NCI-H510A treated with DMSO at 0.1 percent for 48 hours (cell line): ENCODE results near the gene MAP2K4.

Experiments used
- DNase-seq: peaks from one replicate; lab custom pipeline; 2025; lab: John Stamatoyannopoulos, UW

The MAP2K4 gene

DNA sequence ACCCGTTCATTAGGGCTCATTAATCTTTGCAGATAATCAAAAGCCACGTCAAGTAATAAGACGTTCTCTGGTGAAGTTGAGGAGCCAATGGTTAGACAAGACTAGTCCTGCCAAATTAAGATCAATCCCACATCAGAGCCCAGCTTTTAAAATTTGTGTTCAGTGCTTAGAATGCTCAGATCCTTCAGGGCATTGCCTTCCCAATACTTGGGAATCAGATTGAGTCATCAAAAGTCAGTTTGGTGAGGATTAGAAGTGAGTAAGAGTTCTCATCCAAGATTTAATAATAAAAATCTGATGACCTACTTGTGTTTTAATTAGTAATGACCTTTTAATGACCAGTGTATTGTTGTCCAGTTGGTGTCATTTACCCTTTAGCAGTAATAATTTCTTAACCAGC lies 19.8 kb downstream of the MAP2K4 start:
- no peak for DNase-seq

DNA sequence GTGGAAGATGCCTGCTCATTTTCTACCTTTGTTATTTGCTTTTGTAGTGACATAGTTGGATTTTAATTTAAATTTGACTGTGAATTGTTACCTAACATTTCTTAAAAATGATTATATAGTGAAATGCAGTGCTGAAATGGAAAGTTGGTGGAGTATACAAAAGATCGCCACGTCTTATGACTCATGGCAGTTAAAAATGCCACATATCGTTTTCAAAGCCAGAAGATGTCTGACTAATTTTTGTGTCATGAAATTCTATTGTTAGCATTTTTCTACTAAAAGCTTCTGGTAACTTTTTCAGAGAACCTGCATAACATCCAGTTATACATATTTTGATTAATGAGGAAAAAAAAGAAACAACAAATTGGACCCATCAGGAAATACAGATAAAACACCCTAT lies 20.6 kb downstream of the MAP2K4 start:
- no peak for DNase-seq

DNA sequence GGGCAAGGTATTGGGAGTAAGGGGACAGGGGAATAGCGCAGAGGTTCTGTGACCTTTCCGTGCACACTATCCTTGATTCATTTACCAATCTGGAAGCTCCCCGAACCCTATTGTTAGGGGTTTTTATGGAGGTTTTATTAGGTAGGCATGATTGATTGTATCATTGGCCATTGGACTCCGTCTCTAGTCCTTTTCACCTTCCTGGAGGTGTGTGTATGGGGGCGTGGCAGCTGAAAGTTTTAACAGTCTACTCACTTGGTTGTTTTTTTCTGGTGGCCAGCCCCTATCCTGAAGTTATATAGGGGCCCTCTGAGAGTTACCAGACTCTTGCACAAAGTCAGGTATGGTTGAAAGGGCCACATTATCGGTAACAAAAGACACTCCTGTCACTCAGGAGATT lies 23.0 kb downstream of the MAP2K4 start:
- no peak for DNase-seq

DNA sequence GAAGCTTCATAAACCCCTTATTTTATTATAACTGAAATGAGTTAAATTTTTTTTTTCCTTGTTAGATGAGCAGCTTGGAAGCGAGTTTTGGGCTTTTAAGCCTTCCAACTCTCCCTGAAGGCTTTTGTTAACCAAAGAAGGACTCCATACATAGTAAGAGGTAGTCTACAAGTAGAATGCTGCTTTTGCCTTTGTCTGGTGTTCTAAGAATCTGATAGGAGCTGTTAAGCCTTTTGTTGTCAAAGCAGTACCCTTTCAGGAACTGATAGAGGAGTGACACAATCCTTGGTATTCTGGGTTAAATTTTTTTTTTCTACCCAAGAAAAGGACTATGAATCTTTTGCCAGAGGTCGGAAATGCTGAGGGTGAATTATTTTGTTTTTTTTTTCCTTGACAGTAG lies 26.1 kb downstream of the MAP2K4 start:
- no peak for DNase-seq

DNA sequence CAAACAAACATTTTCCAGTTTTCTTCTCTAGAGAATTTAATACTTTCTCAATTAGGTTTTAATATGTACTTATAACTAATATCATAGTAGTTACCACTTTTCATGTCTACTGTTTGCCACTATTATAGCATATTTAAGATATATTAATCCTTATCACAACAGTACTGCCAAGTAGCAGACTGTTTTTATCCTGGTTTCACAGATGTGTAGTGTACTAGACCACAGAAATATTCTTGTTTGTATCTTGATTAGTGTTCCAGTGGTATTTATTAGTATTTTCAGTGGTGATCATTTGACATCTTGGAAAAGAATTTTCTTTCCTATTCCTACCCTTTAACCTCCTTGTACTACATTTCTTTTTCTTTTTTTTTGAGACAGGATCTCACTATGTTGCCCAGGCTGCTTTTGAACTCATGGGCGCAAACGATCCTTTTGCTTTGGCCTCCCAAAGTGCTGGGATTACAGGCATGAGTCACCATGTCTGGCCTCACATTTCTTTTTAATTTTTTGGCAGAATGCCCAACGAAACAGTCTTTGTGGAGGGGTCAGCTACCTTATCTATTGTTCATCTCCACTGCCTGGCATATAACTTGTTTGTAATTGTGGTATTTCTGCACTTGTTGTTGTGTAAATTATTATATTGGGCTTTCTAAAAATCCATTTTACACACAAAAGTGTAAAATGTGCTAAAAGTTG lies 27.2 kb downstream of the MAP2K4 start:
- no peak for DNase-seq

DNA sequence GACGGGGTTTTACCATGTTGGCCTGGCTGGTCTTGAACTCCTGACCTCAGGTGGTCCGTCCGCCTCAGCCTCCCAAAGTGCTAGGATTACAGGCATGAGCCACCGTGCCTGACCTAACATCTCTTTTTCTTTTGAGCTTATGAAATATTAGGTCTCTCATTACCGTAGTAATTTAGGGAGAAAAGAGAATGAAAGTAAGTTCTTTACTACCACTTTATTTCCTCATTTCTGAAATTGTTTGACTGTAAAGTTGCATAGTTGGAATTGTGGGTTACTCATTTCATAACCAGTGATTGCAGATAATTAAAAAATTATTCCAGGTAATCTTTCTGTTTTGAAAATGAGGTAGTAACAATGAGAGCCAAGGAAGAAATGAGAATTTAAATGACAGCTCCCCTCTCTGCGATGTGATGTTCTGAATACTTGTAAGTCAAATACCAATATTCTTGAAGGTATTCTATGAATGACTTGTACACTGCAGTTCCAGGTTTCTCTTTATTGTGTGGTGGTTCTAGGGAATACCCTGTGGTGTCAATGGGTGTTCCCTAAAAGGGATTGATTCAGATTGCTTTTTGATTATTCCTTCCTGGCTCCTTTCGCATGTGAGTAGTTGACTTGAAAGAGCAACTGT lies 28.3 kb downstream of the MAP2K4 start:
- no peak for DNase-seq

DNA sequence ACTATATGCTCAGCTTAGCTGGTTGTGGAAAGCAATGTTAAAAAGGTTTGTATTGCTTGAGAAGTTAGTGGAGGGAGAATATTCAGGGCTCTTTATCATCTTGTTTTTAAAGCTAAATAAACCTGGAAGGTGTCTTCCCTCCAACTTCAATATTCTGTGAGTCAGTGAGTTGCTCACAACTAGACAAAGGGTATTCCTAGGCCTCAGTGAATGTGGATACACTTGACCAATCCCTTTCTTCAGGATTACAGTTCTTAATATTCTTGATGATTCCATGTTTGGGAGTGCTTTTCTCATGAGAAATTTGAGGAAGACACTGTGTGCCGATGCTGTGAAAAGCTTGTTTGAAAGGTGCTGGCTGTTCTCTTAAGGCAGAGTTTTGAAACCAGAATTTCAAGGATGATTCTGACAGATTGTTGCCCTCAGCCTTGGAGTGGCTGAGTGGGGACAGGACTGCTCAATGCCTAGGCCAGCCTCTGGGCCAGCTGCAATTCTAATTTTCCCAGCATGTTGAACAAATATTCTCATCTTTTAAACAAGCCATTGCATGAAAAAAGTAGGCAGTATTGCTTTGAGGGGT lies 30.1 kb downstream of the MAP2K4 start:
- no peak for DNase-seq

DNA sequence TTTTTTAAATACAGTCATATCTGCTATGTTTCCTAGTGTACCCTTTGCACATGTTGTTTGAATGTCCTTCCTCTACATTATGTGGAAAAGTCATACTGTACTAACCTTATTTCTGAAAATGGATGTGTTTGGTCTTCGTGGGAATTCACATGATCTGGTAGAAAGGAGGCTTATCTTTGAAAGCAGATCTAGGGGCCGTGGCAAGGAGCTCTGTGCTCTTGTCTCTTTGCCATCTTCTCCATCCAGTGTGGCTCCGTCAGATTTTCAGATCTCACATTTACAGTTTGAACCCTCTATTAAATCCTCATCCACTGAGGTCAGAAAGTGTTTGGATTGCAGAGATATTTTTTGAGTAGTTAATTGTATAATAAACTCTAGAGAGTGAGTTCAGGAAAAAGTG lies 32.9 kb downstream of the MAP2K4 start:
- no peak for DNase-seq

DNA sequence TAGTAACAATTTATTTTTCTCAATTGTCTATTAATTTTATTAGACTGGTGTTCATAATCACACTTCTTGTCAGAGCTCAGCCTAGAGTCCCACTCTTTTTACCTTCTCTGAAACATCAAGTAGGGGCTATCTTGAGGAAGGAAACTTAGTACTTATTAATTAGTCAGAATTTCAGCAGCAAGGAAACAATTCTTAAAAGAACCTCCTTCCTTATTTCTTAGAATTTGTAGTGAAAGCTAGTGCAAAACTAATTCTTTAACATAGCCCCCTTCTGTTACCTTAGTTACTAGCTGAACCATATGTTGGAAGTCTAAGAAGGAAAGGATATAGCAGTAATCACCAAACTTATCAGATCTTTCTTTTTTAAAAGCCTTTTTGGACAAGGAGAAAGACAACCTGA lies 35.2 kb downstream of the MAP2K4 start:
- DNase-seq: no peak

DNA sequence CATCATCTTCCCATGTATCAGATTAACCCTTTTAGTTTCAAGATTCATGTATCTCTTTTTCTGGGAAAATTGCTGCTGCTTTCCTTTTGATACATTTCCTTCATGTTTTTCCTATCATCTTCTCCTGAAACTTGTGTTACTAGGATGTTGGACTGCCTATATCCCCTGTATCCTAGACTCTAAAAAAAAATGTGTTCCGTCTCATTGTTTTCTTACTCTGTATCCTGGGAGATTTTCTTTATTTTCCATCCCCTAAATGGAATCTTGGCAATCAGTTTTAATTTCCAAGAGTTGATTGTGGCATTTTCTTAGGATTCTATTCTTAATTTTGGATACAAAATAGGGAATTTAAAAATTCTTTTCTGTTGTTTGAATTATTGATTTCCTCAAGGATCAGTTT lies 36.8 kb downstream of the MAP2K4 start:
- no peak for DNase-seq

DNA sequence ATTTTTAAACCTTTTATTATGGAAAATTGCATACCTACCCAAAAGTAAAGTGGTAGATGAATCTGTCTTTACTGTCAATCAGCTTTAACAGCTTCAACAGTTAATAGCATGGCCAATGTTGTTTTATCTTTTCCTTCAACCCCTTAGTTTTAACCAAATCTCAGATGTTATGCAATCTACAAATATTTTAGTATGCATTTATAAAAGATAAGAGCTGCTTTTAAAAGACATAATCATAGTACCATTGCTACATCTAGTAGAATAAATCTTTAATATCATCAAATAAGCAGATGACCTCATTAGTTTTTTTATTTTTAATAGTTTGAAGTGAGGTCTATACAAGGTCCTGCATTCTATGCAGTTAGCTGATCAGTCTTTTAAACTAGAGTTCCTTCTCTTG lies 37.9 kb downstream of the MAP2K4 start:
- DNase-seq: no peak

DNA sequence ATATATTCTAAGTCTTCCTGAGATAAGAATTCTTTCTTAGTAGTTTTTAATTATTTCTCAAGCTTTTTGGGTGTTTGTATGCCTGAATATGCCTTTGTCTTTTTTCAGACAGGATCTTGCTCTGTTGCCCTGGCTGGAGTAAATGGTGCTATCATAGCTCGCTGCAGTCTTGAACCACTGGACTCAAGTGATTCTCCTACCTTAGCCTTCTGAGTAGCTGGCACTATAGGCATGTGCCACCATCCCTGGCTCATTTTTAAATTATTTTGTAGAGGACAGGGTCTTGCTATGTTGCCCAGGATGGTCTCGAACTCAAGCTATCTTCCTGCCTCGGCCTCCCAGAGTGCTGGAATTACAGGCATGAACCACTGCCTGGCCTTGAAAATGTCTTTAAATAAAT lies 41.6 kb downstream of the MAP2K4 start:
- no peak for DNase-seq

DNA sequence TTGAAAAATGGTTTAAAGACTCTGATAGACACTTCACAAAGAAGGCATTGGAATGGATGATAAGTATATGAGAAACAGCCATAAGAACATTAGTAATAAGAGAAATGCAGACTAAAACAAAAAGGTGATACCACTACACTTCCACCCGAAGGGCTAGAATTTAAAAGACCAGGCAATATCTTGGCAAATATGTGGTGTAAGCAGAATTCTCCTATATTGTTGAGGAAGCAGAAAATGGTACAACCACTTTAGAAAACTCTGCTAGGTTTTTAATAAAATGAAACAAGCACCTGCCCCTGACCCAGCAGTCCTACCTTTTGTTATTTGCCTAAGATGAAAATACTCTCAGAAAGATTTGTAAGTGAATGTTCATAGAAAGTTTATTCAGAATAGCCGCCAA lies 43.7 kb downstream of the MAP2K4 start:
- no peak for DNase-seq

DNA sequence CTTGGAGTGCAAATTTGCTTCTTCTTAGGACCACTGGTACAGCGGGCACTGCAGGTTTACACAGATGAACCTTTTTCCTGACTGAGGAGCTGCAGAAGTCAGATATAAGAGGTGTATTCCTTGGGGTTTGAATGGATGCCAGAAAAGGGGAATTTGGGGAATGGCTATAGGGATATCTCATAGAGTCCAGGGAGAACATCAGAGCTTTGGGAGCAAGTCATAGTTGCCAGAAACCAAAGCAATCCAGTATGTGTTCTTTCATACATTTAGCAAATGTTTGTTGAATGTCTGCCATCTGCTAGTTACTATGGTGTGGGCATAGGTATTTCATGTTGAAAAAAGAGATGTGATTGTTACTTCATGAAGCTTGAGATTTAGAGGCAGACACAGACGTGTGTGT lies 46.8 kb downstream of the MAP2K4 start:
- DNase-seq: no peak

DNA sequence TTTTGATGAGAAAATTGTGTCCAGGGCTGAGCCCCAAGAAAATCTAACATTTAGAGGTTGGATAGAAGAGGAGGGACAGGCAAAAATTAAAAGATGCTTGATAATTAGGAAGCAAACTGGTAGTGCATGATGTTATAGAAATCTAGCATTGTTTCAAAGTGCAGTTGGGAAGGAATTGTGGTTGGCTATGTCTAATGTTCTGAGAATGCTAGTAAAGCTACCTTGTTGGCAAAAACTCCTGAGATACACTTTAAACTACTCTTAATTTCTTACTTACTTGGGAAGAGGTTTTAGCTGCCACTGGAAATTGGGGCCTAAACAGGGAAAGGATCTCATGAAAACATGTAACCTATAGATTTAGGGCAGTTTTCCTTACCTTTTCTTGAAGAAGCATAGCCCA lies 48.3 kb downstream of the MAP2K4 start:
- DNase-seq: no peak

DNA sequence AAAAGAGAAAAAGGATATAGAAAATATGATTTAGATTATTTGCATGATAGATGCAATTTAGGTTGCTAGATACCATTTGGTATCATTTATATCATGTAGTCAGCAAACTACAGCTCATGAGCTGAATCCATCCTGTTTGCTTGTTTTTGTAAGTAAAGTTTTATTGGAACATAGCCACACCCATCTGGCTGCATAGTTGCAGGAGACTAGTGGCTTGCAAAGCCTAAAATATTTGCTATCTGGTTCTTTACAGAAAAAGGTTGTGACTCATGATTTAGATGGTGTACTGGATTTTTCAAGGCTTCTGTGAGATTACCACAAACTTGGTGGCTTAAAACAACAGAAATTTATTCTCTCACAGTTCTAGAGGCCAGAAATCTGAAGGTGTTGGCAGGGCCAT lies 49.9 kb downstream of the MAP2K4 start:
- no peak for DNase-seq

DNA sequence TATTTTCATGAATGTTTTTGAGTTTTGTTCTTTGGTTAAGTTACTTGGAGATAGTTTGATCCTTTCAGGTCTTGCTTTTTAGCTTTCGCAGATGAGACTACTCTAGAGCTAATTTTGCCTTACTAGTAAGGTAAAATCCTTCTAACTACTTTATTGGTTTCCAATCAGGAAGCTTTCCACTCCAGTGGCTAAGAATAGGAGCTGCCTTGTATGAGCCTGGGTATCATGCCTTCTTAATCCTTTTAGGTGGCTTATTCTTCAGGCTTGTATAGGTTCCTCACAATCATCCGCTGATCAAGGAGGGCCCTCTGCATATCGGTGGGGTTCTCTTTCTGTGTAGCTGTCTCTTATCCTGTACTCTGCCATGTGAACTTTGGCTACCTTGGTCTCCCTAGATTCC lies 53.7 kb downstream of the MAP2K4 start:
- no peak for DNase-seq

DNA sequence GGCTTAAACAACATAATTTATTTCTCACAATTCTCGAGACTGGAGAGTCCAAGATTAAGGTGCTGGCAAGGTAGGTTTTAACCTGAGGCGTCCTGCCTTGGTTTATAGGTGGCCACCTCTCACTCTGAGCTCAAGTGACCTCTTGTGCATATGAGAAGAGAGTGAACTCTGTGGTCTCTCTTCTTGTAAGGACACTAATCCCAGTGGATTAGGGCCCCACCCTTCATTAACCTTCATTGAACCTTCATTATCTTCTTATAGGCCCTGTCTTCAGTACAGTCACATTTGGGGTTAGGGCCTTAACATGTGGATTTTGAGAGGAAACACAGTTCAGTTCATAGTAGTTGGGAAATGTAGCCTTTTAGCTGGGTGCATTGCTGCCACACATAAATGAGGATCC lies 57.1 kb downstream of the MAP2K4 start:
- no peak for DNase-seq

DNA sequence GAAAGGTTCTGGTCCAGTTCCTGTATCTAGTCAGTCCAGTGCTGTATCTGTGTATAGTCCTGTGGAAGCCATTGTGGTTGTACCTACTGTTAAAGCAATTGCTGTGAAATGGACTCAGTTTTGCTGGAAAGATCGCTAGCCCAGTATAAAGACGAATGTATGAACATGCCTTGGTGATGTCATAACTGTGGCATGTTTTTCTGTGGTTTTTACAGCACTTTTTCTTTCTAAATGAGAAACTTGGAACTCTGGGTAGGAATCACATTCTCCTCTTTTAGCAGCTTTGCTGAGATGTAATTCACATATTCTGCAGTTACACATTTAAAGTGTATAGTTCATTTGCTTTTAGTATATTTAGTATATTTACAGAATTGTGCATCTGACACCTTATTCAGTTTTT lies 58.1 kb downstream of the MAP2K4 start:
- DNase-seq: no peak

DNA sequence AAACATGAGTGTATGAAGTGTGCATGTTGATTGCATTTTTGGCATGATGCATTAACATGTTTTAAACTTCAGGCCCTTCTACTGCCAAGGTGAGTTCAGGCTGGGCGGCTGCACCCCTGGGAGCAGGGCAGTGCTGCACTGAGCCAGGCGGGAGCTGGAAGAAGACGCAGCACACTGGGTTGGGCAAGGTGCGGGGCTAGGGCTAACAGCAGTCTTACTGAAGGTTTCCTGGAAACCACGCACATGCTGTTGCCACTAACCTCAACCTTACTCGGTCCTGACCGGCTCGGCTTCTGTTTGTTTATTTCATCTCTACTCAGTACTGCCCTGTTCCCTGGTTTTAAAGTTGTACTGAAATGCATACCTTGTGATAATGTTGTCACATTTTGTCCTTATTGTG lies 61.0 kb downstream of the MAP2K4 start:
- no peak for DNase-seq

DNA sequence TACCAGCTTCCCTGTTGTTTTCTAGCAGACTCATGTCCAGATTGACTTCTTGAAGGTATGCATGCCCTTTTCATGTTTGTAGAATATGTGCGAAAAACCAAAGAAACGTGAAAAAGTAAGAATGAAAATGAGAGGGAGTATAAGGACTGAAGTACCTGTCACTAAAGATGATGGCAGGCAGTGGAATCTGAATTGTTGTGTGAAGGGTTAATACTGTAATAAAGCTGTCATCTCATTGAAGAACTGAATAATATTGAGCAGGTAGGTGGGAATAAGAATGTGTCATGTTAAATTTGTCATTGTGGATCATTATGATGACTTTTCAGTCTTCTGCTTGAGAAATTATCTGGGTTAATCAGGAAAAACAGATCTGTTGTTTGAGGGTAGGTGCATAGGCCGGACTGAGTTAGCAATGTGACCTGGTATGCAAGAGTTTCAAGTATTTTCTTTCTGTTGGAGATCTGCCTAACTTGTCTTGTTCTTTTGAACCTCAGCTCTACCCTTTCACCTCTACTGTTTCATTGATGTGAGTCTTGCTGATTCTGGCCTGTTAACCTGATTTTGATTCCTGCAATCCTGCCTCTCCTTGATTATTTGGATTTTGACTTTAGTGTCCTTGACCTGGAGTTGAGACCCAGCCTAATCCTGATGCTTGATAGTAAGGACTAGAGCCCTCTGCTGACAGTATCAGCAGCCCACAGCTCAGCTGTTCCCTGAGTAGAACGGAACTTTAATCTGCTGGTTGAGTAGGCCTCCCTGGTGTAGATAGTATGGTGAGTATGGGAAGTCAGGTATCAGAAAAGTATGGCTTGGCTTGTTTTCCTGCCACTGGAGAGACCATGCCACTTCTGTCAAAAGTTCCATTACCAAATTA lies 64.6 kb downstream of the MAP2K4 start:
- DNase-seq: no peak

DNA sequence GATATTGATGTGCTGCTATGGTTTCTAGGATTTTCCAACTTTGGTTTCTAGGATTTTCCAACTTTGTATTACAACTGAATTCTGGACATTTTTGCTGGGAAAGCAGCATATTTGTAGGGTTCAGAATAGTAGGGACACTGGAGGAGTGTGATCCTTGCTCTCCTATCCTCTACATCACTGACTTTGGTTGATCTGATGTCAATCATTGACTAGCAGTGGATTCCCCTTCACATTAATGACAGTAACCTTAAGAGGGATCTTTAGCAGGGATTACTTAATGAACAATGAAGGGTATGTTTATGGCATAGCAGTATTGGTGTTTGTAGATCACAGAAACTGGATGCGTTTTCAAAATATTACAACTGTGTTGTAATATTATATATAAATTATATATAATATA lies 67.4 kb downstream of the MAP2K4 start:
- DNase-seq: no peak

DNA sequence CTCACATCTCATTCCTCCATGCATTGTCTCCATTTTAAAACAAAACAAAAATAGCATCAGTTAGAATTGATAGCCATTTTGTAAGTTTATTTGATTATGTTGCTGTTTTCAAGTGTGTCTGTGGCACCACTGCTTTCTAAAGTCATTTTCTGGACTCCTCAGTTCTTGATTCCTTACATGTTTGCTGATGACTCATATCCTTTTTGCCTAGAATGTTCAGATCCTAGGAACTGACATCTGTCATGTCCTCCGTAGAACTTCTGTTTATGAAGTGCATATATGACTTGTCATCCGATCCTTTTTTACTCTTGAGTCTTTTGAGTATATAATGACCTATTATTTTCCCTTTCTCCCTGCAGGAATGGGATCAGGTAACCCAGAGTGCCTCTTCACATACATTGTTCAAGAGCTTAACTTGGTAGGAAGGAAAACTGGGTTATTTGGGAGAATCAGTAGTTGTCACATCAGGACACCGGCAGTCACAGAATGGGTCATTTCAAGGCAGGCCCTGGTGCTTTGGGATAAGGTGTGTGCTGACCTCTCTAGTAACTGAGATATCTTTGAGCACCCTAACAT lies 69.2 kb downstream of the MAP2K4 start:
- peak; percentile 55 for DNase-seq
